Natural killer cell treated with Interleukin-12 subunit alpha and Interleukin-12 subunit beta and Interleukin-15 and Interleukin-18, amount 100 ng/mL, for 72 hours (primary cell): Measurements from ENCODE around the gene UBAC2. TPM values are rescaled to one million over a fixed set of nuclear protein-coding genes. Genes with fewer than 3 reads are reported as not detected.

Experiments used
- ATAC-seq, 2 donors: fragments of 150-1000 bp; cut with Tn5 transposase in 1 of 2; sonication (Bioruptor Pico), chemical (Tn5 transposase) in 1 of 2; 2 replicates each; pipeline ENCODE4 v1.10.0; 2021
- DNase-seq: peaks from one replicate; pipeline ENCODE4 v3.0.0; 2022; ENCODE audit warnings: low spot score
- H3K27ac Mint-ChIP-seq, 2 donors: 1 replicate in 1 of 2; 2 replicates in 1 of 2; pipeline ENCODE4 v1.8.0; 2022; ENCODE audit warnings: mixed read lengths in 2 of 2, mild to moderate bottlenecking in 1 of 2, moderate library complexity in 1 of 2
- H3K27me3 Mint-ChIP-seq, 2 donors: 1 replicate in 1 of 2; 2 replicates in 1 of 2; pipeline ENCODE4 v1.8.0; 2022; ENCODE audit warnings: mixed read lengths in 2 of 2
- H3K36me3 Mint-ChIP-seq: one replicate; pipeline ENCODE4 v1.8.0; 2022; ENCODE audit warnings: mixed read lengths
- H3K4me1 Mint-ChIP-seq, 2 donors: 1 replicate in 1 of 2; 2 replicates in 1 of 2; pipeline ENCODE4 v1.8.0; 2022; ENCODE audit warnings: low read depth in 2 of 2, mixed read lengths in 2 of 2, mild to moderate bottlenecking in 1 of 2
- H3K4me3 Mint-ChIP-seq: one replicate; pipeline ENCODE4 v1.8.0; 2022; ENCODE audit warnings: mixed read lengths
- H3K9me3 Mint-ChIP-seq: 2 replicates; pipeline ENCODE4 v1.8.0; 2022; ENCODE audit warnings: mixed read lengths
- total RNA-seq, 2 donors: library from RNA; stranded (reverse); gene quantifications; one replicate each; pipeline ENCODE4 v1.2.3, GENCODE V29; 2022

The UBAC2 gene, protein sequence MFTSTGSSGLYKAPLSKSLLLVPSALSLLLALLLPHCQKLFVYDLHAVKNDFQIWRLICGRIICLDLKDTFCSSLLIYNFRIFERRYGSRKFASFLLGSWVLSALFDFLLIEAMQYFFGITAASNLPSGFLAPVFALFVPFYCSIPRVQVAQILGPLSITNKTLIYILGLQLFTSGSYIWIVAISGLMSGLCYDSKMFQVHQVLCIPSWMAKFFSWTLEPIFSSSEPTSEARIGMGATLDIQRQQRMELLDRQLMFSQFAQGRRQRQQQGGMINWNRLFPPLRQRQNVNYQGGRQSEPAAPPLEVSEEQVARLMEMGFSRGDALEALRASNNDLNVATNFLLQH
- total RNA-seq = 10 to 100 TPM; 55.9 to 58.0 TPM

- Mint-ChIP-seq H3K4me1 (peaks cover 43 to 52% of the 10 kb centered on the region in 2 donors), H3K9me3 (no peaks in the 10 kb centered on the region), H3K36me3 (peaks cover 10% of the 10 kb centered on the region), H3K27me3 (no peaks in the 10 kb centered on the region), H3K27ac (peak within 1 kb of the TSS; percentile 88 to 93), H3K4me3 (peak within 1 kb of the TSS; percentile 99)
- peak; percentile 98 for DNase-seq
- peak; percentile 93 to 97 for ATAC-seq
Observed at GRCh38 chr13:99200432-99201167, at the start of gene UBAC2. Gene UBAC2 (plus strand): TSS chr13:99200854. CDS start chr13:99200909, 55 bp downstream.

- ATAC-seq (peak; percentile 75 to 91), DNase-seq (no peak)
- Mint-ChIP-seq H3K4me1 (peaks cover 3 to 10% of the 10 kb centered on the region in 2 donors), H3K9me3 (no peaks in the 10 kb centered on the region), H3K36me3 (no peaks in the 10 kb centered on the region), H3K27me3 (peaks cover 7 to 22% of the 10 kb centered on the region in 2 donors), H3K4me3 (no peak overlapping the region), H3K27ac (no peak overlapping the region)
Observed at GRCh38 chr13:99151516-99151915, 49.1 kb upstream of the UBAC2 start.

DNA sequence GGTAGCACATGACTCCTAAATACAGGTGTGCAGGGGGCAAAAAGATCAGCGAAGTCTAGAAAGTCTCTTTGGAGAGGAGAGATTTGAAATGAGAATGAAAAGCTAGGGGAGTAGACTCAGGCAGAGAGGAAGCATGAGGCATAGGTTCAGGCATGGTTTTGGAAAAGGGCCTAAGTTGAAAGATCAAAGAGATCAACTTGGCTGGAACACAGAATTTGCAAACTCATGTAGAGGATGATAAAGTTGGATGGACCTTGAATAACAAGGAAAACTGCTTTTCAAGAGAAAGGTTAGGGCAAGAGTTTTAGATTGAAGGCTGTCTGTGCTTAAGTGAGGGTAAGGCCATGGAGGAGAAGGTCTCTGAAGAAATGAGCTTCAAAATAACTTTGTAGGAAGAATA is 47.4 kb upstream of the UBAC2 start:
- H3K4me1 Mint-ChIP-seq = peaks cover 3 to 7% of the 10 kb centered on the region in 2 donors

DNA sequence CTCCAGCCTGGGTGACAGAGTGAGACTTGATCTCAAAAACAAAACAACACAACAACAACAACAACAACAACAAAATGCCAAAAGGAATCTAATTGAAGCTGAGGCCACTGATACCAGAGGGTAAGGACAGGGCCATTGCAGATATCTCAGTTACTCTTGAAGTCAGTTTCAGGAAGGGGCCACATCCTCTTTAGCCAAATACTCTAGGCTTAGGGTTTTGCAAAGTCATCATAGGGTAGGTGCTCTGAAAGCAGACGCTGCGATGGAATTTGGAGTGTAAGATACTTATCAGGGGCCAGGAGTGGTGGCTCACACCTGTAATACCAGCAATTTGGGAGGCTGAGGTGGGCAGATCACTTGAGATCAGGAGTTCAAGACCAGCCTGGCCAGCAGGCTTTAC is 46.6 kb upstream of the UBAC2 start:
- no peaks in the 10 kb centered on the region for H3K36me3 Mint-ChIP-seq
- H3K27me3 Mint-ChIP-seq = peaks cover 9 to 21% of the 10 kb centered on the region in 2 donors
- H3K27ac Mint-ChIP-seq = no peak overlapping the region
- no peak overlapping the region for H3K4me3 Mint-ChIP-seq
- no peaks in the 10 kb centered on the region for H3K9me3 Mint-ChIP-seq
- DNase-seq = no peak
- no peak for ATAC-seq
- H3K4me1 Mint-ChIP-seq = peaks cover 3 to 7% of the 10 kb centered on the region in 2 donors

More for the DNA sequence above, 47.4 kb upstream of the UBAC2 start:
- ATAC-seq (no peak), DNase-seq (no peak)
- Mint-ChIP-seq H3K36me3 (no peaks in the 10 kb centered on the region), H3K9me3 (no peaks in the 10 kb centered on the region), H3K4me3 (no peak overlapping the region), H3K27me3 (peaks cover under 1 to 17% of the 10 kb centered on the region in 2 donors), H3K27ac (no peak overlapping the region)

DNA sequence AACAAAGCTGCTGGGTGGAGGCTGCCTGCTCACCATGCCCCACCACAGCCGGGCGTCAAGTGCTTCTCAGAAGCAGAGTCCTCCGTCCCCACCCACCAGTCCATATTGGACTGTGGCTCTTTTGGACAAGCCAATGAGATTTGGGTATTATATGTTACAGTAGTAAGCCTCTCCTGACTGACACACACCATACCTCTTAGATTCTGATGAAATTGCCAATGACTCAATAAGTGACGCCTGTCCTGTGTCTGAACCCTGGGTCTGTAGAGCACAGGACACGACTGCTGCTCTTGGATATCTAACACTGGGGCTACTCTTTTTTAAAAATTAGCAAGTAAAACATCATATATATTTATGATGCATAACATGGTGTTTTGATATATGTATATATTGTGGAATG is 44.8 kb upstream of the UBAC2 start:
- Mint-ChIP-seq H3K9me3 (no peaks in the 10 kb centered on the region), H3K36me3 (no peaks in the 10 kb centered on the region), H3K27me3 (peaks cover 26 to 27% of the 10 kb centered on the region in 2 donors), H3K27ac (no peak overlapping the region), H3K4me3 (no peak overlapping the region), H3K4me1 (peaks cover 3 to 7% of the 10 kb centered on the region in 2 donors)
- ATAC-seq (no peak), DNase-seq (no peak)

GRCh38 chr13:99157046-99157445 is 43.6 kb upstream of the UBAC2 start:
- Mint-ChIP-seq H3K36me3 (no peaks in the 10 kb centered on the region), H3K27me3 (peaks cover 26 to 27% of the 10 kb centered on the region in 2 donors), H3K9me3 (no peaks in the 10 kb centered on the region), H3K4me3 (no peak overlapping the region), H3K27ac (no peak overlapping the region), H3K4me1 (no peaks in the 10 kb centered on the region)
- ATAC-seq (no peak), DNase-seq (no peak)

- DNase-seq (no peak), ATAC-seq (no peak)
- no peaks in the 10 kb centered on the region for H3K36me3 Mint-ChIP-seq
- no peak overlapping the region for H3K4me3 Mint-ChIP-seq
- no peaks in the 10 kb centered on the region for H3K9me3 Mint-ChIP-seq
- H3K27ac Mint-ChIP-seq = no peak overlapping the region
- H3K4me1 Mint-ChIP-seq = no peaks in the 10 kb centered on the region
- H3K27me3 Mint-ChIP-seq = peaks cover 25 to 26% of the 10 kb centered on the region in 2 donors
Observed at GRCh38 chr13:99158846-99159245, 41.8 kb upstream of the UBAC2 start.

DNA sequence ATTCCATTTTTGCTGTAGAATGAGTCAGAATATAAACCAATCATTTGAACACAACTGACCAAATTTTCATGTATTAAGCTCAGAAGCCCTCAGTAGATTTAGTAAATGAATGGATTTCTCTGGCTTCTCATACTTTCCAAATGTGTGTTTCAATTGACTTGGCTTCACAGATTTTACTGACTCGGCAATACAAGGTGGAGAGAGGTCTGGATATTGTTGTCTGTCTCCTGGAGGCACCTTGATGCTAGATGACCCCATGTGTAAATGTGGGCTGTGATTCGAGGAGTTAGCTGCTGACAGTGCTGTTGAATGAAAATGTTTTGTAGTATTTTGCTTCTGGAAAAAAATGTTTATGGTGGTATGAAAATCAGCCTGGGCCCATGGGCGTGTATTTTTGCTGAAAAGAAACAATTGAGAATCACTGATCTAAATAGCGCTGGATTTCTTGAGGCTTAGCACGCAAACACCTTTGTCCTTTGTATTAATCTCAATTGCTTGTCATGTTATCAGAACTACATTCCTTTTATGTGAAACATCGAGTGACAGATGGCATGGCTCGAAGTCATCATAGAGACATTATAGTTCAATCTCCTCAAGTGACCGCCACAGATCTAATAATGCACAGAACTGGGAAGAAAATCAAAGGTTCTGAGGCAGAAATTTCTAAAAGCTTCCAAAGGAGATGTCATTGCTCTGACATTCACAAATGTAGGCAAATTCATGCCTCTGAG is 41.2 kb upstream of the UBAC2 start:
- H3K9me3 Mint-ChIP-seq = no peaks in the 10 kb centered on the region
- DNase-seq (no peak), ATAC-seq (no peak)
- H3K27me3 Mint-ChIP-seq = peaks cover 25 to 26% of the 10 kb centered on the region in 2 donors
- H3K4me1 Mint-ChIP-seq = no peaks in the 10 kb centered on the region
- no peak overlapping the region for H3K27ac Mint-ChIP-seq
- no peaks in the 10 kb centered on the region for H3K36me3 Mint-ChIP-seq
- no peak overlapping the region for H3K4me3 Mint-ChIP-seq

DNA sequence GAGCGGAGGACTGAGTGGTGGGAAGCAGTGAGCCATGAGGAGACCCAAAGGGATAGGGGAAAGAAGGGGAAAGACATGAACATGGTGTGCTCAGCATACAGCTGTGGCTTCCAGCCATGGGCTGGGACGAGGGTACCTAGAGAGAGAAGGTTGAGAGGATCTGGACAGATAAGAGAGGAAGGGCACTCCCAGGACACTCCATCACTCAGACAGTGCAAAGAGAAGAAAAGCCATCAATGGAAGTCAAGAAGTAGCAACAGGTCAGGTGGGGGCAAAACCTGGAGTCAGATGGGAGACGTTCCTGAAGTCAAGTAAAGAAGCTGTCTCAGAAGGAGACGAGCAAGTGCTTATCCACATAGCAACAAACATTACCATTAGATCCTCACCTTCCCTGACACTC is 40.2 kb upstream of the UBAC2 start:
- Mint-ChIP-seq H3K4me3 (no peak overlapping the region), H3K4me1 (no peaks in the 10 kb centered on the region), H3K27me3 (peaks cover 25 to 26% of the 10 kb centered on the region in 2 donors), H3K27ac (no peak overlapping the region), H3K36me3 (no peaks in the 10 kb centered on the region), H3K9me3 (no peaks in the 10 kb centered on the region)
- DNase-seq (no peak), ATAC-seq (no peak)

GRCh38 chr13:99161512-99161911 is 39.1 kb upstream of the UBAC2 start:
- Mint-ChIP-seq H3K27ac (no peak overlapping the region), H3K36me3 (no peaks in the 10 kb centered on the region), H3K9me3 (no peaks in the 10 kb centered on the region), H3K4me1 (no peaks in the 10 kb centered on the region), H3K4me3 (no peak overlapping the region), H3K27me3 (peaks cover 25 to 26% of the 10 kb centered on the region in 2 donors)
- no peak for ATAC-seq
- DNase-seq = no peak

DNA sequence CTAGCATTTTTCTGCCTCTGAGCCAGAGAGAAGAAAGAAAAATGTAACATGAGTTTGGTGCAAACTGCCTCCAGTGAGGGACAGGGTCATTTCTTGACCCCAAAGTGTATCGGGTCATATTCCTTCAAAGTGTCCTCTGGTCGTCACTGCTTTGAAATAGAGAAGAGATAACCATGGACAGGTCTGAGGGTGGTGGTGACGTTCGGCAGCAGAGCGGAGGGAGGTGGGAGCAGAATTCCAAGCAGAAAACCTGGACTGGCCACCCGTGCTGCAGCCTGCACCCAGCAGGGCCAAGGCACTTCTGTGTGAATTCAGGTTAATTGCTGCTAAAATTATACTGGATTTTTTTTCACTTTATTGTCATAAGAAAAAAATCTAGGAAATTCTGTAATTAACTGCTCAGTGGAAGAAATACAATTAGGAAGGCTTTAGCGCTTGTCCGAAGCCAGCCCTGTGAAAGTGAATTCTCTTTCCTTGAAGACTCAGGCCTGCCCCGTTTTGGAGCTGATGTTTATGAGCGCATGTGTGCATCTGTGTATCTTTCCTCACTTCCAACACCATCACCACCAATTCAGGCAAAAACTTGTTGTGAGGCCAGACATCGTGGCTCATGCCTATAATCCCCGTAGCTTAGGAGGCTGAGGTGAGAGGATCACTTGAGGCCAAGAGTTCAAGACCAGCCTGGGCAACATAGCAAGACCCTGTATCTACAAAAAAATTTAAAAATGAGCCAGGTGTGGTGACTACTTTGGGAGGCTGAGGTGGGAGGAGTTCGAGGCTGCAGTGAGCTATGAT is 37.9 kb upstream of the UBAC2 start:
- no peak for DNase-seq
- Mint-ChIP-seq H3K27me3 (peaks cover 25 to 26% of the 10 kb centered on the region in 2 donors), H3K27ac (no peak overlapping the region), H3K4me3 (no peak overlapping the region), H3K36me3 (no peaks in the 10 kb centered on the region), H3K4me1 (no peaks in the 10 kb centered on the region), H3K9me3 (no peaks in the 10 kb centered on the region)
- no peak for ATAC-seq

DNA sequence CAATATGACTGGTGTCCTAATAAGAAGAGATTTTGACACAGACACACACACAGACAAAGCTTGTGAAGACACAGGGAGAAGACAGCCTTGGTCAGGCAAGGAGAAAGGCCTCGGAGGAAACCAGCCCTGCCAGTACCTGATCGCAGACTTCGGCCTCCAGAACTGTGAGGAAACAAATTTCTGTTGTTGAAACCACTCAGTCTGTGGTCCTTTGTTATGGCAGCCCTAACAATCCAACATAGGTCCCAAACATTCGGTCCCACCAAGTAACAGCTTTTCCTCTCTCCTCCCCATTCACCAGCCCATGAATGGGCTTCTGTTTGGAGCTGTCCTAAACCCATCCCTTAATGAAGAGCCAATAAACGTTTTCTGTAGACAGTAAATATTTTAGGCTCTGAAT is 36.4 kb upstream of the UBAC2 start:
- H3K27me3 Mint-ChIP-seq = peaks cover 16 to 18% of the 10 kb centered on the region in 2 donors
- DNase-seq (no peak), ATAC-seq (no peak)
- no peaks in the 10 kb centered on the region for H3K4me1 Mint-ChIP-seq
- H3K4me3 Mint-ChIP-seq = no peak overlapping the region
- no peak overlapping the region for H3K27ac Mint-ChIP-seq
- no peaks in the 10 kb centered on the region for H3K36me3 Mint-ChIP-seq
- no peaks in the 10 kb centered on the region for H3K9me3 Mint-ChIP-seq
